T47D (cell line): Measurements from ENCODE around the gene DENND2D.

Source experiments
- DNase-seq, 2 experiments: peaks; one replicate each; pipeline versions ENCODE4 v3.0.0 to v3.0.0-alpha.2; 2011 to 2012; ENCODE audit warnings: low read depth in 1 of 2, low spot score in 1 of 2
- JUND ChIP-seq: IDR thresholded peaks from 2 replicates; pipeline ENCODE4 v1.6.1; 2012; ENCODE audit warnings: low read depth
- in situ Hi-C: cut with HindIII; loops from 2 replicates; pipeline ENCODE4 v1.10.0; 2016; ENCODE audit warnings: low sequenced_read_pairs, low pct_unique_long_range_greater_than_20kb

DENND2D gene

DNA sequence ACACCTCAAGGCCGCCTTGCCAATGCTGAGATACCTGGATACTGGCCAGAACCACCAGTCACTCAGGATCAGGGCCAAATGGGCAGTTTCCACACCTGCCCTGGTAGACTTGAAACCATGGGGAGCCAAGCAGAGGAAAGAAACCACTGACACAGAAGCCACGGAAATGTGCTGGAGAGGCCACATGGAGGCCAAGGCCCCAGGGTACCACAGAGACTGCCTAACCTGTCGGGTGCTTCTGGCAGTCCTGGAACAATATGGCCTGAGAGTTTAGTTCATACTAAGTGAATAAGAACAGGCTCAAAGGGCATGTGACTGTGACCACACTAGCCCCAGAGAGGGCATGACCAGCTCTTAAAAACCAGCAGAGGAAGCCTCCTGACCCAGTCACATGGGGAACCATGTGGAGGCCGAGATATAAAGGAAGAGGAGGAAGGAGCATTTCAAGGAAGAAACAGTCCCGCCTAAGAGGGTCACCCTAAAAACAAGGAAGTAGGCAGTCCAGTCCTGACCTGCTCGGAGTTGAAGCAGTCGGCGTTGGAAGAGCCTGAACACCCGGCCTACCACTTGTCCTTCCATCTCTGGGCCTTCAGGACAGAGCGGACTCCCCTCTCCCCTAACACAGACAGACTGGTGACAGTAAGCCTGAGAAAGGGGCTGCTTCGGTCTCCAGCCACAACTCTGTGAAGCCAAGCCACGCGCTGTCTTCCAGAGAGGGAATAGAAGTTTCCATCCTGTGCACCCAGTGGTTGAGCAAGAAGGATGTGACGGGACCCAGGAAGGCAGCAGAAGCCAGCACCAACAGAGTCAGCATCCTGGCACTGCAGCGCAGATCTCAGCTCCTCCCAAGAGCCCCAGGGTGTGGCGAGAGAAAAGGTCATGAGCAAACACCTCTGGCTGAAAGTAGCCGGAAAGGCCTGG lies at the start of gene DENND2D:
DENND2D (minus strand) TSS at position 766 of the 921 bp plus-strand sequence; CDS start at position 579, 187 bp downstream.
- DNase-seq, result peak in 1 of 2 experiments; percentile 84
- TF ChIP-seq JUND, result no peak
- in situ Hi-C loops, result no loop called here

DNA sequence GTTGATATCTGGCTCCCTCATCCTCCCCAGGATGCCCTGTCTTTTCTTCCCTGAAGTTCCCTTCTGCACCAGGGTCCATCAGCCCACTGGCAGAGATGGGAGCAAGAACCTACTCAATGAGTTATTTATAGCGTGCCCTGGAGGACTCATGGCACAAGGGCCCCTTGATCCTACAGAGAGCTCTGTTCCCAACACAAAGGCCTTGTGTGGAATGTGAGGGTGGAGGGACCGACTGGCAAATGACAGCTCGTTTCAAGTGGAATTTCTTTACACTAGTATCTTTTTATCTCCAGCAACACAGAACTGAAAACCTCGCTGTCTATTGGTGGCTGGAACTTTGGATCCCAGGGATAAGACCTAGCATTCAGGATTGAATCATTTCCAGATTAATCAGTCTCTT lies 49.5 kb upstream of the DENND2D start:
- no peak for TF ChIP-seq JUND
- DNase-seq, result no peak
- in situ Hi-C loops, result no loop called here

DNA sequence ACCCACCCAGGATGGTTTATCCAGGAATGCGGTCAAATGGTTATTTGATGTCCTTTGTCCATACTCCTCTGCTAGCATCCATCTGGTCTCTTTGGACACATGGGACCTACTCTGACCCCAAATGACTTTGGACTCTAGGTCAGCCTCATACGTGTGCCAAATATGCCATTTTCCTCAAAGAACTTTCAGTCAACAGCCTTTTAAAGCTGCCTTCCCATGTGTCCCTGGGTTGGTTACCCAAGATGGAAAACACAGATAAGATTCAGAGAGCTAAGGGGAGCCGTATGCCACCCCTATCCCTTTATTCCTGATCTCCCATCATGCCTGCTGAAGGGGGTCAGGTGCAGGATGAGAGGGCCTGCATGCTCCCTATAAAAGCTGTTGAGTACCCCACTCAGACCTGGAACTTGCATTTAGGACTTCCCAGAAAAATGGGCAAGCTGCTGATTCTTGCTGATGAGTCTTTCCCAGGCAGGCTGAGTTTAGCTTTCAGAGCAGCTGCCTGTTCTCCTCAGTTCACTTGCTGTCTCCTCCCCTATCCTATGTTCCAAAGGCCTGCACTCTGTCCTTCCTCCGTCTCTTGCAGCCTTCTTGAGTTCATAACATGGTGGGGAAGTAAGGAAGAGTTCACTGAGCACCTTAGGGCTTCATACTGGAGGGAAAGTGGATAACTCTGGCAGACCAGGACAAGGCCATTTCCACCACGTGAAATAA lies 46.8 kb upstream of the DENND2D start:
- in situ Hi-C loops, result no loop called here
- no peak for TF ChIP-seq JUND
- DNase-seq, result no peak

GRCh38 chr1:111242805-111243523 lies 42.5 kb upstream of the DENND2D start:
- in situ Hi-C loops, result no loop called here
- TF ChIP-seq JUND, result no peak
- DNase-seq, result no peak

DNA sequence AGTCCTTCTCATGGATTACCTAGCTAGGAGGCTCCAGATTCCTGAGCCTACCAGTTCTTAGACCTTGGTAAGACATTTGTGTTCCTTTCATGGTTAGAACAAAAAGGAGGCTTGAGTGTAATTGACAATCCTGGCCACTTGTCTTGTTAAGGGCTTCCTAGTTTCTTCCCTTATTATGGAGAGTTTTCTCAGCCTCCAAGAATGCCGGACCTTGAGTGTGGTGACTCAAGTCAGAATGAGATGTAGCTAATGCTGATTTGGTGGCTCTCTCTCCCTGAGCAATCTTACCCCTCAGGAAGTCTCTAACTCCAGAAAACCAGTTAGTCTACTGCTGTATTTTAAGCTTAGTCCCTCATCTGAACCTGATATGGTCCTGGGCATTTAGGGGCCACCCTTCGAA lies 41.4 kb upstream of the DENND2D start:
- DNase-seq, result no peak
- in situ Hi-C loops, result no loop called here
- no peak for TF ChIP-seq JUND

DNA sequence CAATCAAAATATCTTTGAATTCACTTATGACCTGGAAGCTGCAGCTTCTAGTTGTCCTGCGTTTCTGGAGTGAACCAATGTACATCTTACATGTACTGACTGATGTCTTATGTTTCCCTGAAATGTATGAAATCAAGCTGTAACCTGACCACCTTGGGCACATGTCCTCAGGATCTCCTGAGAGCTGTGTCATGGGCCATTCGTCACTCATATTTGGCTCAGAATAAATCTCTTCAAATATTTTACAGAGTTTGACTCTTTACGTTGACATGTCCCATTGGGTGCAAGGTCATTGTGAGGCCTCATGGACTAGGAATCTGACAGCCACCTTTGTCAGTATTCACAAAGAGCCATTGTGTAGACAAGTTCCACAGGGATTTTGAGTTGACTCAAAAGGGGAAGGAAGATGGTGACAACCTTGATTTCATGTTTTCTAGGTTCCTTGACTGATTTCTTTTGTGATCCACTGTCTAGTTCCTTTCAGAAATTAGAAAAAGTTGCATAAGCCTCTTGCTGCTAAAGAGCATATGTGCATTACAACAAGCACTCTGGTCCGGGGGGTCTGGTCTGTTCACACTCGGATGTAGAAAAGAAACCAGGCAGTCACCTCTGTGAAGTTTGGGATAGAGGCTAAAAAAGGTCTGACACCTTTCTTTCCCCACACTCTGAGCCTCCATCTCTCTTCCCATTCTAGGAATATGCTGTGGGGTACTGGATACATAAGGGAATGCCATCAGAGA lies 37.8 kb upstream of the DENND2D start:
- no peak for TF ChIP-seq JUND
- in situ Hi-C loops, result no loop called here
- no peak for DNase-seq

- peak; percentile 34; the same call in 1 of the 2 replicates for TF ChIP-seq JUND
- DNase-seq, result peak in 1 of 2 experiments; percentile 54
- in situ Hi-C loops, result no loop called here
Measured at GRCh38 chr1:111236806-111237205, 36.4 kb upstream of the DENND2D start.

- DNase-seq, result no peak
- in situ Hi-C loops, result no loop called here
- TF ChIP-seq JUND, result no peak
Measured at GRCh38 chr1:111236379-111236778, 35.9 kb upstream of the DENND2D start.

- in situ Hi-C loops, result no loop called here
- DNase-seq, result no peak
- no peak for TF ChIP-seq JUND
Measured at GRCh38 chr1:111234866-111235265, 34.4 kb upstream of the DENND2D start.

DNA sequence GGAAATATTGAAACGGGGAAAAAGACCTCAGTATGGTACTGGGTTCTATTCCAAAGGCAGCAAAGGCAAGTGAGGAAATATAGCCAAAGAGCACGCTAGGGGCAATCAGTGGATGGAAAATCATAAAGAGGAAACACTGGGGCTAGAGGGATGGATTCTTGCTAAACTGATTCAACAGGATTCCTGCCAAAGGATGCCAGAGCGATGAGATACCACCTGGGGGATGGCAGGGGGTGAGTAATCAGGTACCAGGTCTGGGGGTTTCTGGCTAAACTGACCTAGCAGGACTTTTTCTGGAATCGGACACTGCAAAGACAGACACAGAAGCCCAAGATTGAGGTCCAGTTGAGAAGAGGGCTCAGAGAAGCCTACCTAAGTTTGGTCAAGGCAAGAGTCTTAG lies 33.8 kb upstream of the DENND2D start:
- no peak for DNase-seq
- TF ChIP-seq JUND, result no peak
- in situ Hi-C loops, result no loop called here

GRCh38 chr1:111232134-111232533 lies 31.7 kb upstream of the DENND2D start:
- in situ Hi-C loops, result no loop called here
- DNase-seq, result no peak

DNA sequence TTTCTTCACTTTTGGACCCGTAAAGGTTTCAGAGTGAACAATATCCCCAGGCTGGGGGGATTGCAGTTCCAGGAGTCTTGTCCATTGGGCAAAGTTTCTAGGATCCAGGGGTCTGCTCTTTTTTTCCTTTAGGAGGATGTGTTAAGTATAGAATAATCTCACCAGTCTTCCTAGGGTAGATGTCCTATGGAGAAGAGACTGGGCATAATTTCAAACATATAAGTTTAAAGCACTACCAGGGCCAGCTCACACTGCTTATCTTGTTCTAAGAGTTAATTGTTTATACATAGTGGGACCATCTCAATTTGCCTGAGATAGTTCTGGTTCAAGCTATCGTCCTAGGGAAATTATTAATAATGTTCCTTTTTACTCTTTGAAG lies 28.3 kb upstream of the DENND2D start:
- no peak for DNase-seq
- in situ Hi-C loops, result no loop called here
- no peak for TF ChIP-seq JUND

More at GRCh38 chr1:111232134-111232533, 31.7 kb upstream of the DENND2D start:
- no peak for TF ChIP-seq JUND
